GM13977 (cell line): ENCODE data around the gene ATP4A.

Source experiments
- DNase-seq: peaks from one replicate; pipeline ENCODE4 v3.0.0; 2012; ENCODE audit warnings: low spot score
- in situ Hi-C: fragments of 300-500 bp; cut with MboI; formaldehyde crosslinking; loops from one replicate; pipeline ENCODE4 v1.12.0; 2022; ENCODE audit warnings: low sequenced_read_pairs, low pct_unique_long_range_greater_than_20kb, mixed read lengths, inconsistent platforms; ENCODE audit not compliant: unreplicated experiment
- TF ChIP-seq, protein P1 (sequence below): IDR thresholded peaks from 2 replicates; pipeline ENCODE4 v1.5.1; 2012; ENCODE audit warnings: mild to moderate bottlenecking, control low read depth; ENCODE audit not compliant: insufficient read depth; ENCODE audit errors: extremely low read depth, missing control alignments

Gene ATP4A

DNA sequence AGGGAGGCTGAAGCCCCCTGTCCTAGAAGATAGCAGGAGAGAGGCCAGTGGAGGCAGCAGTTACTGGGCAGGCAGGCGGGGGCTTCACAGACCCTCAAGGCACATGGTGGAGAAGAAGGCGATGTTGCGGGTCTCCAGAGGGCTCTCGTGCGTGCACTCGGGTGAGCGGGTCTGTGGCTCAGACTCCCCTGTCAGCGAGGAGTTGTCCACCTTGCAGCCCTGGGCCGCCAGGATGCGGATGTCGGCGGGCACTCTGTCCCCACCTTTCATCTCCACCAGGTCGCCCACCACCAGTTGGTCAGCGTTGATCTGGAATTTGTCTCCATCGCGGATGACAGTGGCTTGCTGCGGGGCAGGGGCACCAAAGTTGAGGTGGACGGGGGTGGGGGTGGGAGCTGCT is 3.2 kb downstream of the ATP4A start:
- in situ Hi-C loops, result no loop called here
- no peak for DNase-seq
- TF ChIP-seq, protein P1, sequence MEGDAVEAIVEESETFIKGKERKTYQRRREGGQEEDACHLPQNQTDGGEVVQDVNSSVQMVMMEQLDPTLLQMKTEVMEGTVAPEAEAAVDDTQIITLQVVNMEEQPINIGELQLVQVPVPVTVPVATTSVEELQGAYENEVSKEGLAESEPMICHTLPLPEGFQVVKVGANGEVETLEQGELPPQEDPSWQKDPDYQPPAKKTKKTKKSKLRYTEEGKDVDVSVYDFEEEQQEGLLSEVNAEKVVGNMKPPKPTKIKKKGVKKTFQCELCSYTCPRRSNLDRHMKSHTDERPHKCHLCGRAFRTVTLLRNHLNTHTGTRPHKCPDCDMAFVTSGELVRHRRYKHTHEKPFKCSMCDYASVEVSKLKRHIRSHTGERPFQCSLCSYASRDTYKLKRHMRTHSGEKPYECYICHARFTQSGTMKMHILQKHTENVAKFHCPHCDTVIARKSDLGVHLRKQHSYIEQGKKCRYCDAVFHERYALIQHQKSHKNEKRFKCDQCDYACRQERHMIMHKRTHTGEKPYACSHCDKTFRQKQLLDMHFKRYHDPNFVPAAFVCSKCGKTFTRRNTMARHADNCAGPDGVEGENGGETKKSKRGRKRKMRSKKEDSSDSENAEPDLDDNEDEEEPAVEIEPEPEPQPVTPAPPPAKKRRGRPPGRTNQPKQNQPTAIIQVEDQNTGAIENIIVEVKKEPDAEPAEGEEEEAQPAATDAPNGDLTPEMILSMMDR, result no peak

DNA sequence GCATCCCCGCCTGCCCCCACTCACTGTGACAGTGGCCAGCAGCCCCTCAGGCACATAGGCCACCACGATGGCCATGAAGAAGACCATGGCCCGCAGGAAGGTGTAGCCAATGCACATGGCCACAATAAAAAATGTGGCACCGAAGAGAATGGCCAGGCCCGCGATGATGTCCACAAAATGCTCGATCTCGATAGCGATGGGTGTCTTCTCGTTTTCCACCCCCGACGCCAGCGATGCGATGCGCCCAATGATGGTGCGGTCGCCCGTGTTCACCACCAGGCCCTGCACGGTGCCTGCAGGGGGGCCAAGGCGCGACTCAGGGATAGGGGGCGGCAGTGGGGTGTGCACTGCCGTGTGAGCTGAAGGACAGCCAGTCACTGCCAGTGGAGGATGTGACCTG is 3.7 kb downstream of the ATP4A start:
- TF ChIP-seq, protein P1, result no peak
- in situ Hi-C loops, result no loop called here
- no peak for DNase-seq

DNA sequence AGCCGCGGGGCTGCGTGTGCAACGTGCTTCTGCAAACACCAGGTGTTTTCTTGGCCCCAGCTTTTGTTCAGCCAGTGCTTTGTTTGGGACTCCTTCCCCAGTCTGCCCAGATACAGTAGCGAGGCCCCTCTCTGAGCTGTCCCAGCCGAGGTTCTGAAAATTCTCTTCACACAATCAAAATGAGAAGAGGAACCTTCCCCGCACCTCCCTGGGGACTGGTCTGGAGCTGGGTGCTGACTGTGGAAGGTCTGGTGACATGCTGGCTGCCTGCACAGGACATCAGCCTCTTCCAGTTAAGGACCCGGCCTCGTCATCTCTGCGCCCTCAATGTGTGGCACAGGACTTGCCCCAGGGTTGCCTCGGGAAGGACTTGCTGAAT is 4.2 kb downstream of the ATP4A start:
- in situ Hi-C loops, result no loop called here

DNA sequence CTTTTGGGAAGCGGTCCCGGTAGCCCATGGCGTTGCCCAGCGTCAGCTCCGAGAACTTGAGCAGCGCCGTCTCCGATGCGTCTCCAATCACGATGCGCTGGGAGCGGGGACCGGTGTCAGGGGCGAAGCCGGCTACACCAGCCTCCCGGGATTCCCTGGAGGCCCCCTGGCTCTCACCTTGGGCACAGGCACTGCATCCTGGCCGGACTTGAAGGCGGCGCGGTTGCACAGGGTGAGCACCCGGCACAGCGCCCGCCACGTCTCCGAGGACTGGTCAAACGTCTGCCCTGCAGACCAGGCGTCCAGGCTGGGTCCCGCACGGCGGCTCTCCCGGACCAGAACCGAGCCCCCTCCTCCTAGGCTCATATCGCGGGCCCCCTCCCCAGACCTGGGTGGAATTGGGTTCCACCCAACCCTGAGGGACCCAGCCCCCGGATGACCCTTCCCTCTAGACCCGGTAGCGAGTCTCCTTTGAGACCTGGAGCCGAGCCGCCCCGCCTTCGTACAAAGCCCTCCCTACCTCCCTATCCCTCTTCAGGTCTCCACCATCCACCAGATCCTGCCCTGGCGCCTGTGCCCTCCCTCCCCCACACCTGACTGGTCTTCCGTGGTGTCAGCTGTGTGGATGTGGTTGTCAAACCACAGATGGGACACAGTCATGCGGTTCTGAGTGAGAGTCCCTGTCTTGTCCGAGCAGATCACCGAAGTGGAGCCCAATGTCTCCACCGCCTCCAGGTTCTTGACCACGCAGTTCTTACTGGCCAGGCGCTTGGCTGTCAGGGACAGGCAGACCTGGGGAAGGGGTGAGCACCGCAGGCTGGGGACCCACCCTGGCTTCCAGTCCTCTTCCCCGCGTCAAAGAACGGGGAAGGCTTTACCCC is 4.8 kb downstream of the ATP4A start:
- in situ Hi-C loops, result no loop called here

More for the DNA sequence above, 4.2 kb downstream of the ATP4A start:
- peak; percentile 72 for DNase-seq
- TF ChIP-seq, protein P1, result no peak

DNA sequence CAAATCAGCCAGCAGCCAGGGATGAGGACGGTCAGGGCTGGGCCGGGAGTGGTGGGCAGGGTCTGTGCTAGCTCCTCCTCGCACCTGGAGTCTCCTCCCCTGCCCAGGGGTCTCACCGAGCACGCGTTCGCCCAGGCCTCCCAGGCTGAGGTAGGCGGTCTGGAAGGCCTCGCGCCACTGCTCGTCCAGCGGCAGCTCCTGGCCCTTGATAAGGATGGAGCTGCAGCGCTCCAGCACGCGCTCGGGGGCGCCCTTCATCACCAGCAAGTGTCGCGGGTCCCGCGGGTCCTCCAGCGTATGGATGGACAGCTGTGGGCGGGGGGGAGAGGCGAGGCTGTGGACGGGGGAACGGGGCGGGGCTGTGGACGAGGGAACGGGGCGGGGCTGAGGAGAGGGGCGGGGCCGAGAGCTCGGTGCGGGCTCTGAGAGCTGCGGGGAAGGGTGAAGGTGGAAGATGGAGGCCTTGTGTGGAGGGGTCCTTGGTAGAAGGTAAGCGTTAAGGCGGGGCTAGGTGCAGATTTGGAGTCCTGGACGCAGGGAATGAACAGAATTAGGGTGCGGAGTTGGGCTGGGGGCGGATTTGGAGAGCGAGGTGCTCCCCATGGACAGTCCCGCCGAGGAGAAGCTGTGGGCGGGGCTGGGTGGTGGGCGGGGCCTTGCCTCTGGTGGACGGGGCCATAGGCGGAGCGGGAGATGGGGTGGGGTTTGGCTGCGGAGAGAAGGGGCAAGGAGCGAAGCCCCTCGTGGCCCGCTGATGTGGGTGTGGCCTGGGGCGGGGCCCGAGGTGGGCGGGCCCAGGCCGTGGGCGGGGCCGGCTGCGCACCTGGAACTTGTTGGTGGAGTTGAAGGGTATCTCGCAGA is 5.7 kb downstream of the ATP4A start:
- in situ Hi-C loops, result no loop called here
- DNase-seq, result peak; percentile 77
- TF ChIP-seq, protein P1, result peak; percentile 17

More for the DNA sequence above, 4.8 kb downstream of the ATP4A start:
- TF ChIP-seq, protein P1, result no peak
- DNase-seq, result no peak

DNA sequence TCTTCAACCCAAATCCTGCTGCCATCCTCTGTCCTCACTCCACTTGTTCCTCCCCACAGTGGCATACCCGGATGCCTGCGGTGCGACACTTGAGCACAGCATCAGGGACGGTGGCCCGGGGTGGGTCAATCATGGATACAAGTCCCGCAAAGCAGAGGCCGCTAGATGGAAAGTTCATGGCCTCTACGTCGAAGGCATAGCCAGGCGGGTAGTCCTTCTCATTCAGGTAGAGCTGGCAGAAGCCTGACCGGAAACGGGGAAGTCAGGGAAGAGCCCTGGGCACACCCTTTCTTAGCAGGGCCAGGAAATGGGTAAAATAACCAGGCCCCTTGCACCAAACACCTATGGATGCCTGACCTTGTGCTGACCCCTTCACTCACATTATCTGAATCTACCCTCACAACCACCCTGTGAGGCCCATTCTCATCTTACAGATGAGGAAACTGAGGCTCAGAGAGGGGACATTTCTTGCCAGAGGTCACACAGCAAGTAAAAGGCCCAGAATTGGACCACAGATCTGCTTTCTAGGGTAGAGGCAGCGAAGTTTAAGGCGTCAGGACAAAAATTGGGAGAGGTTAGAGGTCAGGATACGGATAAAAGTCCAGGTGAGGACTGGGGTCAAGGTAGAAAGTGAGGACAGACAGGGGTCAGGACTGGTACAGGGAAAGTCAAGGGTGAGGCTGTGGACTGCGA is 6.5 kb downstream of the ATP4A start:
- in situ Hi-C loops, result no loop called here
- TF ChIP-seq, protein P1, result no peak
- no peak for DNase-seq
